GM12878 (cell line): Measurements from ENCODE around the gene RASIP1. TPM values are rescaled to one million over a fixed set of nuclear protein-coding genes. Genes with fewer than 3 reads are reported as not detected.

ENCODE experiments used
- ATAC-seq: fragments of 200-7000 bp; cut with Tn5 transposase; 3 replicates; pipeline ENCODE4 v1.9.1; 2020; ENCODE audit warnings: mild to moderate bottlenecking, moderate library complexity
- BruUV-seq: library from RNA; stranded (reverse); fragments of 400-500 nt; replicated peaks from 2 replicates; lab custom pipeline; 2021; lab: Mats Ljungman, UMichigan
- CTCF ChIA-PET: fragments of 300-600 bp; sonication (Branson Sonifier 250); formaldehyde crosslinking; extraction: SDS; loops from one replicate; lab custom pipeline; 2021; ENCODE audit warnings: inconsistent platforms; lab: Yijun Ruan, JAX
- POLR2A ChIA-PET: fragments of 350-600 bp; formaldehyde crosslinking; extraction: SDS; loops from one replicate; lab custom pipeline; 2021; ENCODE audit warnings: inconsistent platforms; lab: Charles Lee
- RAD21 ChIA-PET: fragments of 300-600 bp; sonication (Branson Sonifier 250); formaldehyde crosslinking; loops from one replicate; lab custom pipeline; 2023; ENCODE audit warnings: antibody characterized with exemption; ENCODE audit not compliant: unreplicated experiment; lab: Charles Lee
- SMC1A ChIA-PET: fragments of 300-600 bp; sonication (Branson Sonifier 250); formaldehyde crosslinking; loops from one replicate; lab custom pipeline; 2023; ENCODE audit not compliant: unreplicated experiment, uncharacterized antibody; lab: Charles Lee
- DNase-seq: peaks from one replicate; pipeline ENCODE4 v3.0.0-alpha.2; 2011; ENCODE audit warnings: low read depth, low spot score
- FAIRE-seq: peaks from 3 replicates; lab custom pipeline; 2011; peaks lifted over from hg19 to GRCh38; lab: Jason Lieb, UNC
- H2AFZ ChIP-seq: 2 replicates; pipeline ENCODE4 v1.6.0; 2011; ENCODE audit warnings: low read depth, low read length, control low read depth; ENCODE audit not compliant: control insufficient read depth
- H3K27ac ChIP-seq: 2 replicates; pipeline ENCODE4 v1.5.1; 2011; ENCODE audit warnings: control low read depth; ENCODE audit not compliant: control insufficient read depth, insufficient read depth
- H3K27me3 ChIP-seq, 2 experiments: replicated peaks in 1 of 2; 2 replicates each; pipeline versions ENCODE4 v1.6.0 to v1.6.1; 2011; ENCODE audit warnings: low read length in 1 of 2; ENCODE audit not compliant: control insufficient read depth in 2 of 2, insufficient read depth in 2 of 2
- H3K36me3 ChIP-seq, 2 experiments: 2 replicates each; pipeline ENCODE4 v1.5.1; 2011; ENCODE audit warnings: low read length in 1 of 2; ENCODE audit not compliant: control insufficient read depth in 2 of 2, insufficient read depth in 2 of 2
- H3K4me1 ChIP-seq: 2 replicates; pipeline ENCODE4 v1.6.1; 2011; ENCODE audit warnings: mild to moderate bottlenecking, low read length, moderate library complexity, mixed read lengths; ENCODE audit not compliant: control insufficient read depth, insufficient read depth
- H3K4me2 ChIP-seq: 2 replicates; pipeline ENCODE4 v1.6.0; 2011; ENCODE audit warnings: control low read depth; ENCODE audit not compliant: control insufficient read depth, insufficient read depth
- H3K4me3 ChIP-seq: fragments of 200-600 bp; sonication (generic); 2 replicates; pipeline ENCODE4 v1.5.1; 2016
- H3K79me2 ChIP-seq: 2 replicates; pipeline ENCODE4 v1.6.0; 2011; ENCODE audit warnings: low read length; ENCODE audit not compliant: control insufficient read depth, insufficient read depth
- H3K9ac ChIP-seq: 2 replicates; pipeline ENCODE4 v1.8.0; 2011; ENCODE audit warnings: low read length, control low read depth, mixed read lengths; ENCODE audit not compliant: control insufficient read depth, insufficient read depth
- H3K9me3 ChIP-seq: replicated peaks from 3 replicates; pipeline ENCODE4 v1.5.1; 2011; ENCODE audit warnings: mild to moderate bottlenecking, low read length; ENCODE audit not compliant: control insufficient read depth, insufficient read depth
- H4K20me1 ChIP-seq: 2 replicates; pipeline ENCODE4 v1.6.0; 2011; ENCODE audit not compliant: control insufficient read depth, insufficient read depth
- CHD1 ChIP-seq: IDR thresholded peaks from 2 replicates; pipeline ENCODE4 v1.6.1; 2012; ENCODE audit warnings: low read depth, low read length, improper control_type of control experiment
- E2F4 ChIP-seq: IDR thresholded peaks from 2 replicates; pipeline ENCODE4 v1.6.1; 2012; ENCODE audit warnings: low read depth, low read length, improper control_type of control experiment
- FOS ChIP-seq: IDR thresholded peaks from 3 replicates; pipeline ENCODE4 v1.6.1; 2011; ENCODE audit warnings: borderline replicate concordance; ENCODE audit not compliant: insufficient read length; ENCODE audit errors: extremely low read depth
- KDM1A ChIP-seq: fragments of 200-600 bp; sonication (generic); IDR thresholded peaks from 2 replicates; pipeline ENCODE4 v1.6.1; 2016; ENCODE audit warnings: borderline replicate concordance
- KLF5 ChIP-seq: fragments of 450-650 bp; IDR thresholded peaks from 2 replicates; pipeline ENCODE4 v1.6.1; 2014; ENCODE audit warnings: mild to moderate bottlenecking; ENCODE audit not compliant: partially characterized antibody
- PRDM15 ChIP-seq: fragments of 450-650 bp; formaldehyde crosslinking; IDR thresholded peaks from 2 replicates; pipeline ENCODE4 v1.4.0; 2020; ENCODE audit warnings: mild to moderate bottlenecking, moderate library complexity
- SIX5 ChIP-seq: IDR thresholded peaks from 2 replicates; pipeline ENCODE4 v1.6.1; 2011; ENCODE audit warnings: mild to moderate bottlenecking, low read depth, low read length, moderate library complexity; ENCODE audit not compliant: severe bottlenecking
- whole genome bisulfite sequencing: methylation state at CpG from one replicate; pipeline ENCODE4 v1.1.6; 2016; ENCODE audit warnings: low lambda C conversion rate; ENCODE audit not compliant: insufficient replicate concordance, insufficient coverage; ENCODE audit errors: missing lambda C conversion rate; 5-methylcytosine and 5-hydroxymethylcytosine counted together
- in situ Hi-C: fragments of 300-500 bp; cut with MboI; formaldehyde crosslinking; loops from 9 replicates; pipeline ENCODE4 v1.14.3; 2018; ENCODE audit warnings: mixed read lengths
- intact Hi-C: fragments of 100-400 bp; cut with micrococcal nuclease; formaldehyde crosslinking; loops from one replicate; pipeline ENCODE4 v1.14.2; 2022; ENCODE audit not compliant: unreplicated experiment
- polyA plus RNA-seq, 11 experiments: library from polyadenylated mRNA; depleted of rRNA in 4 of 11; unstranded in 6 of 11; stranded (reverse) in 5 of 11; fragments of >200 nt; fragmentation: Nextera tagmentation in 4 of 11; fragmentation: Illumina TruSeq in 1 of 11; extraction: Ambion mirVana in 4 of 11; extraction: Trizol in 1 of 11; gene quantifications; 1 replicate in 1 of 11; 2 replicates in 10 of 11; pipeline versions ENCODE4 v1.2.1 to v1.2.3, GENCODE V29; 2011 to 2016; ENCODE audit warnings: inconsistent platforms in 2 of 11, missing spikeins in 2 of 11, low read depth in 1 of 11
- total RNA-seq, 4 experiments: library from RNA; depleted of rRNA in 3 of 4; stranded (reverse); fragments of >200 nt in 3 of 4; fragmentation: Illumina TruSeq in 1 of 4; extraction: Trizol in 1 of 4; gene quantifications; 2 replicates each; pipeline versions ENCODE4 v1.2.1 to v1.2.3, GENCODE V29; 2013 to 2021

The RASIP1 gene
- total and polyA plus RNA-seq, 10 of the 15 experiments (the other 5 are each of a cell fraction or from before 2014, with no cell fraction given): 0.08 TPM; not detected in 9

GRCh38 chr19:48696353-48697010 is 43.9 kb downstream of the RASIP1 start:
- H3K36me3 ChIP-seq: no peaks in the 10 kb centered on the region
- no peaks in the 10 kb centered on the region for H3K9me3 ChIP-seq
- H3K27me3 ChIP-seq: peaks cover 0 to 2% of the 10 kb centered on the region in 2 experiments; a peak in 3 of 4 replicates
- RAD21 ChIA-PET: interaction anchor here (1.3 kb wide), 1 partner anchor 146 kb away, joined by 3 read pairs; no protein-coding TSS in a partner anchor
- FAIRE-seq (no peak), ATAC-seq (no peak), DNase-seq (no peak)
- H3K4me1 ChIP-seq: no peaks in the 10 kb centered on the region; the same call in 1 of the 2 replicates
- no TSS peak for BruUV-seq
- H2AFZ ChIP-seq: no peak overlapping the region
- in situ Hi-C loops (no loop called here), intact Hi-C loops (no loop called here)
- no peaks in the 10 kb centered on the region for H4K20me1 ChIP-seq
- 16% methylated on average over 34 of the region's 34 CpGs for WGBS
- H3K4me3 ChIP-seq: no peak overlapping the region
- no peaks in the 10 kb centered on the region for H3K79me2 ChIP-seq
- no peak overlapping the region for H3K9ac ChIP-seq
- SMC1A ChIA-PET: no interaction called here
- no peak overlapping the region for H3K4me2 ChIP-seq
- POLR2A ChIA-PET: no interaction called here
- CTCF ChIA-PET: interaction anchor here (1.1 to 1.2 kb wide), 2 partner anchors 9 to 146 kb away, joined by 3 to 4 read pairs; no protein-coding TSS in a partner anchor
- no peak overlapping the region for H3K27ac ChIP-seq
- TF ChIP-seq E2F4: no peak
- TF ChIP-seq, all 136 proteins: peak for 0

- BruUV-seq: no TSS peak
- POLR2A ChIA-PET: no interaction called here
- Histone ChIP-seq H3K9me3 (no peaks in the 10 kb centered on the region), H3K79me2 (no peaks in the 10 kb centered on the region), H3K9ac (no peak within 1 kb of the TSS), H3K27ac (no peak within 1 kb of the TSS), H2AFZ (no peak within 1 kb of the TSS), H3K4me3 (no peak within 1 kb of the TSS), H3K36me3 (no peaks in the 10 kb centered on the region), H3K4me2 (no peak within 1 kb of the TSS), H3K27me3 (peaks cover 0 to 2% of the 10 kb centered on the region in 2 experiments; a peak in 3 of 4 replicates), H4K20me1 (no peaks in the 10 kb centered on the region), H3K4me1 (no peaks in the 10 kb centered on the region; the same call in 1 of the 2 replicates)
- 24% methylated on average over 15 of the region's 16 CpGs for WGBS
- CTCF ChIA-PET: interaction anchor here (1.1 to 1.2 kb wide), 2 partner anchors 9 to 146 kb away, joined by 3 to 4 read pairs; no protein-coding TSS in a partner anchor
- TF ChIP-seq KLF5: no peak
- no peak for TF ChIP-seq PRDM15 (CRISPR knock-in tag)
- no peak for TF ChIP-seq SIX5
- no peak for TF ChIP-seq FOS
- TF ChIP-seq KDM1A: no peak
- TF ChIP-seq CHD1: no peak
- SMC1A ChIA-PET: no interaction called here
- no peak for DNase-seq
- no peak for FAIRE-seq
- RAD21 ChIA-PET: interaction anchor here (1.3 kb wide), 1 partner anchor 147 kb away, joined by 3 read pairs; no protein-coding TSS in a partner anchor
- ATAC-seq: no peak
- in situ Hi-C loops (no loop called here), intact Hi-C loops (no loop called here)
These were observed 44.6 kb downstream of the RASIP1 start, which contains the start of gene FUT2 for GRCh38 chr19:48695743-48696352. FUT2 (plus strand) TSS chr19:48695971; CDS start chr19:48702957, 6,986 bp downstream.
